NCI-H510A treated with DMSO at 0.1 percent for 48 hours (cell line): Measurements from ENCODE around the gene AIG1.

Source experiments
- DNase-seq: peaks from one replicate; lab custom pipeline; 2025; lab: John Stamatoyannopoulos, UW

Gene AIG1

DNA sequence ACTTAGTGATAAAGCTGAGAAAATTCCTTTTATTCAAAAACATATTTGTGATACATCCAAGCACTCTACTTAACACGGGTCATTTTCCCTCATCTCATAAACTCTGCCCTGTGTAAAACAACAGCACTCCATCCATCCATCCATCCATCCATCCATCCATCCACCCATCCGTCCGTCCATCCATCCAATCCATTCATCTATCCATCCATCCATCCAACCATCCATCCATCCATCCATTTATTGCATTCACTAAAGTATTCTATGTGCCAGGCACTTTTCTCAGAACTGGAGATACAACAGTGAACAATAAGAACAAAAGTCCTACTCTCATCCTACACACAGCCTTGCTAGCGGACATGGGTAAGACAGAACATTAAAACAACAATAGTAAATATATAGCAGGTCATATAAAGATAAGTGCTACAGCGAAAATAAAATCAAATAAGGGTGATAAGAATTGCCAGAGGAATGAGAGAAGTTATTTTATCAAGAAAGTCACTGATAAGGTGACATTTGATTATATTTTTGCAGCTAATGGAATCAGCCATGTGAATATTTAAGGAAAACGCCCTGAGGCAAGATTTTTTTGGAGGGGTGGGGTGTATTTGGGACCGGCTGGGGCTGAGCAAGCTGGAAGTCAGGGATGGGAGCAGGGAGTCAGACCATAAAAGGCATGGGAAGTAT lies 311.7 kb downstream of the AIG1 start:
- DNase-seq = no peak

DNA sequence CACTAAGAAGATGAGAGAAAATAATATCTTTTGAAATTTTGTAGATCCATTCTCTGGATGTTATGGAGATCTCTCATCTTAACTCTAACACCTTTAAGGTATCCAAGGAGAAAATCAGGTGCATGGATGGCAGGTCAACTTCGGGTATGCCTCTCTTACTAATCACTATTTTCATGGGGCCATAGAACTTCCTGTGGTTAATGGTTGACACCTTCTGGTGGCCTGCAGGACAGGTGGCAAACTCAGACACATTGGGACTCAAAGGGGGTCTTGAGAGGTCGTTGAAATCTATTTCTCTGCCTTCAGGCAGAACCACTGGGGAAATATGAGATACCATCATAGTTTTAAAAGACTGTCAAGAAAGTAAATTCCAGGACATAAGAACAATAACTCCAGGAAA lies 313.3 kb downstream of the AIG1 start:
- DNase-seq = no peak

DNA sequence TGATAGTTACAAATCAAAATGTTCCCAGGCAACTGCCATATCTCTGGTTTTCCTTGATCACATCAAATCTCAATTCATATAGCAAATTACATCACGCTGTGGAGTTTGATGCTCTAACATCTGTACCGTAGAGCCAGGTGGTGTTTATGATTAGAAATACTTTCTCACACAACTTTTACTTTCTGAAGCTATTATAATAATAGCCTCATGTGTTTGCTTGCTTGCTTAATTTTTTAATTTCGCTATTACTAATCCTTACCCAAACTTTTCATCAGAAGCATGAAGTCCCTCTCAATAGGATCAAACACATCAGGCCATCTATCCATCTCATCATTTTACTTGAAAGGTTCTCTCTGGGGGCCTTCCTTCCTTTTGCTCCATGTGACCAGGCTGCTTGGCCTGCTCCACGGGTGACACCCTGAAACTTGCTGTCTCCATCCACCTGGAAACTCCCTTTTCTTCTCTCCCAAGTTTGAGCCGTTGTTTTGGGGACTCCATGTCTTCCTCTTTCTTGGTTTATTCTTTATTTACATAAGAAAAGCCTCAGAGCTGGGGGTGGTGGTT lies 314.4 kb downstream of the AIG1 start:
- no peak for DNase-seq

DNA sequence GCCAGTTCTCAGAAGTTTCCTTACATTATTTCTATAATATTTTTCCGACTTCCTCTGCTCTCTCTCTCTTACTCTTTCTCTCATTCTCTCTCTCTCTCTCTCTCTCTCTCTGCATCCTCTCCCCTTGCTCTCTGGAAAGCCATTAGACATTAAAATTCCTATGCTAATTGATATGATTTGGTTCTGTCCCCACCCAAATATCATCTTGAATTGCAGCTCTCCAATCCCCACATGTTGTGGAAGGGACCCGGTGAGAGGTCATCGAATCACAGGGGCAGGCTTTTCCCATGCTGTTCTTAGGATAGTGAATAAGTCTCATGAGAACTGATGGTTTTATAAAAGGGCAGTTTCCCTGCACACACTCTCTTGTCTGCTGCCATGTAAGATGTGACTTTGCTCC lies 315.7 kb downstream of the AIG1 start:
- DNase-seq = no peak

DNA sequence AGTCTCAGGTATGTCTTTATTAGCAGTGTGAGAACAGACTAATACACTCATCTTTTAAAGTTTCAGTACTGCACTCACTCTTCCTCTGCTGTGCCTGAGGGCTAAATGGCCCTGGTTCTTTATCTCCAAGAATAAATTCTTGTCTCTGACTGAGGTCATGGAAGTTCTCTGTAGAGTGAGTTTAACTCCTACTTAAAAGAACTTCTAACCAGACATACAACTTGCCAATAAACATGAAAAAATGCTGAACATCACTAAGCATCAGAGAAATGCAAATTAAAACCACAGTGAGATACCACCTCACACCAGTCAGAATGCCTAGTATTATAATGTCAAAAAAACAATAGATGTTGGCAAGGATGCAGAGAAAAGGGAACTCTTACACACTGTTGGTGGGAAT lies 316.2 kb downstream of the AIG1 start:
- no peak for DNase-seq

DNA sequence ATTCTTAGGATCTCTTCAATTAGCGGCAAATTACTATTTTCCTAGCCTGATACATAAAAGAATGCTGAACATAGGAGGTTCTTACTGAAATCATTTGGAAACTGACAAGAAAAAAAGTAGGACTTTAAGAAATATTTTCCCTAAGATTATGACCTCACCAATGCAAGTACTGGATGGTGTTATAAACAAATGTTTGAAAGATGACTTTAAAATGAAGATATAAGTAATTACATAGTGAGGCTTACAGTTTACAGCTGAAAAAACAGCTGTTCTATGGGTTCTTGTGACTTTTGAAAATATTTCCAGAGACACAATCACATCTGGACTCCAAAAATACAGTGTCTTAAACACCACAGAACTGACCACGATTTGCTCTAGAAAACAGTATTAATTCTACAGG lies 324.9 kb downstream of the AIG1 start:
- DNase-seq = no peak

DNA sequence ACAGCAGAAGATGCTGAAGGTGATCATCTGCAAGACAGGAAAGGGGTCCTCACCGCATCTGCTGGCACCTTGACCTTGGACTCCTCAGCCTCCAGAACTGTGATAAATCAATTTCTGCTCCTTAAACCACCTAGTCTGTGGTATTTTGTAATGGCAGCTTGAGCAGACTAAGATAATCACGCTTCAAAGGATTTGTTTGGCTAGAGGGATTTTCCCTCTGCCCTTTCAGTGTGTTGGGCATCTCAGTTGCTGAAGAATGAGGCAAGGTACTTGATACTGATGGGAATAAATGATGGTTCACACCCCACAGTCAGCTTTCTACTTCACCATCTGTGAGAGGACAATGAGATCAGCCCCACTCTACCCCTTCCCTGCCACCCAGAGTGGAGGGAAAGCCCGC lies 329.6 kb downstream of the AIG1 start:
- DNase-seq = no peak
